Liver (tissue), 3 donors: ENCODE results near the gene ASAP2.

Source experiments
- CTCF ChIP-seq: fragments of 150-350 bp; IDR thresholded peaks from 2 replicates; pipeline ENCODE4 v1.5.1; 2017; ENCODE audit warnings: improper control_type of control experiment, low read depth, low read length; ENCODE audit not compliant: missing input control
- EGR1 ChIP-seq, 2 donors: IDR thresholded peaks; 2 replicates each; pipeline ENCODE4 v1.6.1; 2016 to 2018; ENCODE audit warnings: antibody characterized with exemption in 2 of 2, low read depth in 2 of 2
- FOXA1 ChIP-seq: IDR thresholded peaks from 2 replicates; pipeline ENCODE4 v1.6.1; 2016; ENCODE audit warnings: antibody characterized with exemption
- HNF4A ChIP-seq, 2 donors: conservative IDR thresholded peaks; 2 replicates each; pipeline ENCODE4 v1.6.1; 2016; ENCODE audit warnings: antibody characterized with exemption in 2 of 2, mild to moderate bottlenecking in 2 of 2
- JUND ChIP-seq, 2 donors: IDR thresholded peaks; 2 replicates each; pipeline ENCODE4 v1.6.1; 2016; ENCODE audit warnings: antibody characterized with exemption in 2 of 2
- MAX ChIP-seq: IDR thresholded peaks from 2 replicates; pipeline ENCODE4 v1.6.1; 2016; ENCODE audit warnings: antibody characterized with exemption
- RAD21 ChIP-seq, 2 donors: IDR thresholded peaks; 2 replicates each; pipeline ENCODE4 v1.6.1; 2016; ENCODE audit warnings: antibody characterized with exemption in 2 of 2, mild to moderate bottlenecking in 2 of 2
- REST ChIP-seq: IDR thresholded peaks from 2 replicates; pipeline ENCODE4 v1.6.1; 2016; ENCODE audit warnings: antibody characterized with exemption, mild to moderate bottlenecking
- RXRA ChIP-seq, 2 donors: IDR thresholded peaks; 2 replicates each; pipeline ENCODE4 v1.6.1; 2017 to 2018; ENCODE audit warnings: antibody characterized with exemption in 2 of 2, mild to moderate bottlenecking in 1 of 2
- SP1 ChIP-seq: IDR thresholded peaks from 2 replicates; pipeline ENCODE4 v1.6.1; 2018; ENCODE audit warnings: antibody characterized with exemption, mild to moderate bottlenecking
- TAF1 ChIP-seq: conservative IDR thresholded peaks from 2 replicates; pipeline ENCODE4 v1.6.1; 2016; ENCODE audit warnings: antibody characterized with exemption, mild to moderate bottlenecking
- YY1 ChIP-seq: IDR thresholded peaks from 2 replicates; pipeline ENCODE4 v1.6.1; 2016; ENCODE audit warnings: antibody characterized with exemption, mild to moderate bottlenecking
- TF ChIP-seq, protein P1 (sequence below): IDR thresholded peaks from 2 replicates; pipeline ENCODE4 v1.6.1; 2016; ENCODE audit warnings: antibody characterized with exemption
- donor health status: healthy.
- donor health status: healthy.

DNA sequence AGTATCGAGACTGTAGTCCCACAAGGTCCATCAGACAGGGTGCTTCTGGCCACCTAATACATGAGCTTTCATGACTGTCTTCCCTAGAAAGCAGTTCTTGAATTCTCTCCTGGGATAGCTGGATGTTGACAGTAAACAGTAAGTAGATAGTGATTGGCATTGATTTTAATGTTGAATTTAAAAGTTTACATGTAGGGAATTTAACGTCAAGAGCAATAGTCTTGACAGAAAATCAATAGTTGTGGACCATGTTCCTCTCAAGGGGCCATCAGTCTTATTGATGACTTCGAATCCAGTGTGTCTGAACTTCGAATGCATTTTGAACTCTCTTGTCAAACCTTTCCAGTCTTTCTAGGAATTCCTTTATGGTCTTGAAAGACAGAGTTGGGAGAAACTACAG is 152.9 kb downstream of the ASAP2 start:
- TF ChIP-seq YY1 (no peak), CTCF (no peak), TAF1 (no peak), JUND (IDR thresholded peaks at IDR 0.05) (no peak), SP1 (no peak), REST (no peak), MAX (no peak), HNF4A (conservative IDR thresholded peaks at IDR 0.05) (no peak), RAD21 (IDR thresholded peaks at IDR 0.05) (no peak), FOXA1 (no peak), RXRA (IDR thresholded peaks at IDR 0.05) (no peak), EGR1 (IDR thresholded peaks at IDR 0.05; ENCODE audit: low read depth in 2 of 2) (no peak)
- TF ChIP-seq, protein P1, sequence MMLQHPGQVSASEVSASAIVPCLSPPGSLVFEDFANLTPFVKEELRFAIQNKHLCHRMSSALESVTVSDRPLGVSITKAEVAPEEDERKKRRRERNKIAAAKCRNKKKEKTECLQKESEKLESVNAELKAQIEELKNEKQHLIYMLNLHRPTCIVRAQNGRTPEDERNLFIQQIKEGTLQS, result no peak
